Measurements from ENCODE around the gene RAPGEF2. TPM values are rescaled to one million over a fixed set of nuclear protein-coding genes. Genes with fewer than 3 reads are reported as not detected.

The RAPGEF2 gene
- total and polyA plus RNA-seq, 2 experiments from 2014 or later, result 10.2 to 63.1 TPM

DNA sequence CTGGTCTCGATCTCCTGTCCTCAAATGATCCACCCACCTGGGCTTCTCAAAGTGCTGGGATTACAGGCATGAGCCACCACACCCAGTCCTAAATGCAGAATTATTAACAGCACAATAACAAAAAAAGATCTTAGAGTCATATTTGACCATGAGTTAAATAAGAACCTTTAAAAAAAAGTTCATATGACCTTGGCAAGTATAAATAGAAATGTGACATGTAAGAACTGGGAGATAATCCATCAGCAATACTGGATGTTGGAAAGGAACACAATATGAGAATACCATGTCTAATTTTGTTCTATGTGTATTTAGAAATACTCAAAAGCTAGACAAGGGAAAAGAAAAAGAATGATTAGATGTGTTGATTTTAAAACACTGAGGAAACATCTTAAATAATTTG lies 231.6 kb downstream of the RAPGEF2 start:
- H3K79me2 ChIP-seq (replicated peaks; ENCODE audit: insufficient read depth), result no peaks in the 10 kb centered on the region
- no peak overlapping the region for H3K4me3 ChIP-seq
- TF ChIP-seq ETS1 (IDR thresholded peaks at IDR 0.05) (no peak), CTCF (conservative IDR thresholded peaks at IDR 0.05; ENCODE audit: low read depth in 2 of 2) (no peak)
- TF ChIP-seq, protein P1, sequence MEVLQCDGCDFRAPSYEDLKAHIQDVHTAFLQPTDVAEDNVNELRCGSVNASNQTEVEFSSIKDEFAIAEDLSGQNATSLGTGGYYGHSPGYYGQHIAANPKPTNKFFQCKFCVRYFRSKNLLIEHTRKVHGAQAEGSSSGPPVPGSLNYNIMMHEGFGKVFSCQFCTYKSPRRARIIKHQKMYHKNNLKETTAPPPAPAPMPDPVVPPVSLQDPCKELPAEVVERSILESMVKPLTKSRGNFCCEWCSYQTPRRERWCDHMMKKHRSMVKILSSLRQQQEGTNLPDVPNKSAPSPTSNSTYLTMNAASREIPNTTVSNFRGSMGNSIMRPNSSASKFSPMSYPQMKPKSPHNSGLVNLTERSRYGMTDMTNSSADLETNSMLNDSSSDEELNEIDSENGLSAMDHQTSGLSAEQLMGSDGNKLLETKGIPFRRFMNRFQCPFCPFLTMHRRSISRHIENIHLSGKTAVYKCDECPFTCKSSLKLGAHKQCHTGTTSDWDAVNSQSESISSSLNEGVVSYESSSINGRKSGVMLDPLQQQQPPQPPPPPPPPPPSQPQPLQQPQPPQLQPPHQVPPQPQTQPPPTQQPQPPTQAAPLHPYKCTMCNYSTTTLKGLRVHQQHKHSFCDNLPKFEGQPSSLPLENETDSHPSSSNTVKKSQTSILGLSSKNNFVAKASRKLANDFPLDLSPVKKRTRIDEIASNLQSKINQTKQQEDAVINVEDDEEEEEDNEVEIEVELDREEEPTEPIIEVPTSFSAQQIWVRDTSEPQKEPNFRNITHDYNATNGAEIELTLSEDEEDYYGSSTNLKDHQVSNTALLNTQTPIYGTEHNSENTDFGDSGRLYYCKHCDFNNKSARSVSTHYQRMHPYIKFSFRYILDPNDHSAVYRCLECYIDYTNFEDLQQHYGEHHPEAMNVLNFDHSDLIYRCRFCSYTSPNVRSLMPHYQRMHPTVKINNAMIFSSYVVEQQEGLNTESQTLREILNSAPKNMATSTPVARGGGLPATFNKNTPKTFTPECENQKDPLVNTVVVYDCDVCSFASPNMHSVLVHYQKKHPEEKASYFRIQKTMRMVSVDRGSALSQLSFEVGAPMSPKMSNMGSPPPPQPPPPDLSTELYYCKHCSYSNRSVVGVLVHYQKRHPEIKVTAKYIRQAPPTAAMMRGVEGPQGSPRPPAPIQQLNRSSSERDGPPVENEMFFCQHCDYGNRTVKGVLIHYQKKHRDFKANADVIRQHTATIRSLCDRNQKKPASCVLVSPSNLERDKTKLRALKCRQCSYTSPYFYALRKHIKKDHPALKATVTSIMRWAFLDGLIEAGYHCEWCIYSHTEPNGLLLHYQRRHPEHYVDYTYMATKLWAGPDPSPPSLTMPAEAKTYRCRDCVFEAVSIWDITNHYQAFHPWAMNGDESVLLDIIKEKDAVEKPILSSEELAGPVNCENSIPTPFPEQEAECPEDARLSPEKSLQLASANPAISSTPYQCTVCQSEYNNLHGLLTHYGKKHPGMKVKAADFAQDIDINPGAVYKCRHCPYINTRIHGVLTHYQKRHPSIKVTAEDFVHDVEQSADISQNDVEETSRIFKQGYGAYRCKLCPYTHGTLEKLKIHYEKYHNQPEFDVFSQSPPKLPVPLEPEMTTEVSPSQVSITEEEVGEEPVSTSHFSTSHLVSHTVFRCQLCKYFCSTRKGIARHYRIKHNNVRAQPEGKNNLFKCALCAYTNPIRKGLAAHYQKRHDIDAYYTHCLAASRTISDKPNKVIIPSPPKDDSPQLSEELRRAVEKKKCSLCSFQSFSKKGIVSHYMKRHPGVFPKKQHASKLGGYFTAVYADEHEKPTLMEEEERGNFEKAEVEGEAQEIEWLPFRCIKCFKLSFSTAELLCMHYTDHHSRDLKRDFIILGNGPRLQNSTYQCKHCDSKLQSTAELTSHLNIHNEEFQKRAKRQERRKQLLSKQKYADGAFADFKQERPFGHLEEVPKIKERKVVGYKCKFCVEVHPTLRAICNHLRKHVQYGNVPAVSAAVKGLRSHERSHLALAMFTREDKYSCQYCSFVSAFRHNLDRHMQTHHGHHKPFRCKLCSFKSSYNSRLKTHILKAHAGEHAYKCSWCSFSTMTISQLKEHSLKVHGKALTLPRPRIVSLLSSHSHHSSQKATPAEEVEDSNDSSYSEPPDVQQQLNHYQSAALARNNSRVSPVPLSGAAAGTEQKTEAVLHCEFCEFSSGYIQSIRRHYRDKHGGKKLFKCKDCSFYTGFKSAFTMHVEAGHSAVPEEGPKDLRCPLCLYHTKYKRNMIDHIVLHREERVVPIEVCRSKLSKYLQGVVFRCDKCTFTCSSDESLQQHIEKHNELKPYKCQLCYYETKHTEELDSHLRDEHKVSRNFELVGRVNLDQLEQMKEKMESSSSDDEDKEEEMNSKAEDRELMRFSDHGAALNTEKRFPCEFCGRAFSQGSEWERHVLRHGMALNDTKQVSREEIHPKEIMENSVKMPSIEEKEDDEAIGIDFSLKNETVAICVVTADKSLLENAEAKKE (CRISPR knock-in tag; IDR thresholded peaks at IDR 0.05), result no peak
- H3K36me3 ChIP-seq (ENCODE audit: insufficient read depth), result peaks cover 11% of the 10 kb centered on the region; the same call in 1 of the 2 replicates
- no peaks in the 10 kb centered on the region for H3K4me1 Mint-ChIP-seq
- no peaks in the 10 kb centered on the region for H3F3A ChIP-seq (replicated peaks; ENCODE audit: low read depth)
- ATAC-seq, result no peak
- no peak overlapping the region for H3K27ac ChIP-seq (ENCODE audit: low read depth)
- H3K27me3 ChIP-seq (ENCODE audit: insufficient read depth), result no peaks in the 10 kb centered on the region
- H3K9me2 ChIP-seq (ENCODE audit: insufficient read depth), result no peaks in the 10 kb centered on the region
- no peaks in the 10 kb centered on the region for H3K27me3 Mint-ChIP-seq (ENCODE audit: insufficient read depth, low read depth, poor library complexity)
- no peak overlapping the region for H3K4me2 ChIP-seq
- no peaks in the 10 kb centered on the region for H3K9me3 Mint-ChIP-seq
- no peak overlapping the region for H3K27ac Mint-ChIP-seq
- H4K20me1 ChIP-seq (replicated peaks; ENCODE audit: insufficient read depth), result no peaks in the 10 kb centered on the region
- H3K4me3 Mint-ChIP-seq, result no peak overlapping the region
- peaks cover 35% of the 10 kb centered on the region; the same call in 2 of the 3 replicates for H3K36me3 Mint-ChIP-seq (ENCODE audit: low read depth)
- no peak for DNase-seq (ENCODE audit: low spot score)
- no peak overlapping the region for H2AFZ ChIP-seq
- no peaks in the 10 kb centered on the region for H3K4me1 ChIP-seq (ENCODE audit: insufficient read depth)
